Nephron (organoid): ENCODE results near the gene CHD9.

Experiments used
- H3K27ac Mint-ChIP-seq, 3 experiments: 2 replicates each; pipeline ENCODE4 v1.8.0; 2020; ENCODE audit warnings: mixed read lengths in 3 of 3, mild to moderate bottlenecking in 2 of 3, moderate library complexity in 1 of 3
- H3K27me3 Mint-ChIP-seq: 2 replicates; pipeline ENCODE4 v1.8.0; 2021; ENCODE audit warnings: low read depth, mild to moderate bottlenecking, moderate library complexity, mixed read lengths
- H3K36me3 Mint-ChIP-seq: 2 replicates; pipeline ENCODE4 v1.8.0; 2020; ENCODE audit warnings: low read depth, mixed read lengths
- H3K4me1 Mint-ChIP-seq: 2 replicates; pipeline ENCODE4 v1.8.0; 2020; ENCODE audit warnings: mixed read lengths
- H3K4me3 Mint-ChIP-seq, 3 experiments: 2 replicates each; pipeline ENCODE4 v1.8.0; 2020; ENCODE audit warnings: mild to moderate bottlenecking in 3 of 3, mixed read lengths in 3 of 3, moderate library complexity in 2 of 3
- H3K9me3 Mint-ChIP-seq: 2 replicates; pipeline ENCODE4 v1.8.0; 2020; ENCODE audit warnings: mixed read lengths
- TF ChIP-seq, protein P1 (sequence below), 3 experiments: fragments of 200-600 bp; sonication (generic); IDR thresholded peaks; one replicate each; pipeline ENCODE4 v1.5.0; 2021; ENCODE audit warnings: antibody characterized with exemption in 3 of 3; ENCODE audit not compliant: unreplicated experiment in 3 of 3

CHD9 gene

DNA sequence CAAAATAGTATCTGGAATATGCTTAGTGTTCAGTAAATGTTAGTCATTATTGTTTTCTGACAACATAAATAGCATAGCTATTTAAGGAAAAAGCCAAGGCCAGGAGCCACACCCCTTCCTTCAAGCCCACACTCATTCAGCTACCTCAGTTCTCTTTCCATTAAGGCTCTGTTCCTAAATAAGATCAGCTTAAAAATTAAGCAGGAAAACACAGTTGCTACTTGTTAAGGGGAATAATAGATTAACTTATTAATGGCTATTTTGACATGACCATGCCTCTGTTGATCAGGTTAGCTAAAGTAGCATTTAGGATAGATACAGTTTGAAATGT lies 158.1 kb downstream of the CHD9 start:
- H3K36me3 Mint-ChIP-seq: peaks cover 42% of the 10 kb centered on the region
- H3K4me1 Mint-ChIP-seq: peaks cover 47% of the 10 kb centered on the region
- peak overlapping the region; percentile 64 to 66 (median 65) for H3K4me3 Mint-ChIP-seq
- no peaks in the 10 kb centered on the region for H3K9me3 Mint-ChIP-seq
- peak overlapping the region; percentile 10 to 66 (median 48) for H3K27ac Mint-ChIP-seq
- TF ChIP-seq, protein P1, sequence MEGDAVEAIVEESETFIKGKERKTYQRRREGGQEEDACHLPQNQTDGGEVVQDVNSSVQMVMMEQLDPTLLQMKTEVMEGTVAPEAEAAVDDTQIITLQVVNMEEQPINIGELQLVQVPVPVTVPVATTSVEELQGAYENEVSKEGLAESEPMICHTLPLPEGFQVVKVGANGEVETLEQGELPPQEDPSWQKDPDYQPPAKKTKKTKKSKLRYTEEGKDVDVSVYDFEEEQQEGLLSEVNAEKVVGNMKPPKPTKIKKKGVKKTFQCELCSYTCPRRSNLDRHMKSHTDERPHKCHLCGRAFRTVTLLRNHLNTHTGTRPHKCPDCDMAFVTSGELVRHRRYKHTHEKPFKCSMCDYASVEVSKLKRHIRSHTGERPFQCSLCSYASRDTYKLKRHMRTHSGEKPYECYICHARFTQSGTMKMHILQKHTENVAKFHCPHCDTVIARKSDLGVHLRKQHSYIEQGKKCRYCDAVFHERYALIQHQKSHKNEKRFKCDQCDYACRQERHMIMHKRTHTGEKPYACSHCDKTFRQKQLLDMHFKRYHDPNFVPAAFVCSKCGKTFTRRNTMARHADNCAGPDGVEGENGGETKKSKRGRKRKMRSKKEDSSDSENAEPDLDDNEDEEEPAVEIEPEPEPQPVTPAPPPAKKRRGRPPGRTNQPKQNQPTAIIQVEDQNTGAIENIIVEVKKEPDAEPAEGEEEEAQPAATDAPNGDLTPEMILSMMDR (IDR thresholded peaks at IDR 0.05; ENCODE audit: unreplicated experiment in 3 of 3): no peak
- no peaks in the 10 kb centered on the region for H3K27me3 Mint-ChIP-seq

DNA sequence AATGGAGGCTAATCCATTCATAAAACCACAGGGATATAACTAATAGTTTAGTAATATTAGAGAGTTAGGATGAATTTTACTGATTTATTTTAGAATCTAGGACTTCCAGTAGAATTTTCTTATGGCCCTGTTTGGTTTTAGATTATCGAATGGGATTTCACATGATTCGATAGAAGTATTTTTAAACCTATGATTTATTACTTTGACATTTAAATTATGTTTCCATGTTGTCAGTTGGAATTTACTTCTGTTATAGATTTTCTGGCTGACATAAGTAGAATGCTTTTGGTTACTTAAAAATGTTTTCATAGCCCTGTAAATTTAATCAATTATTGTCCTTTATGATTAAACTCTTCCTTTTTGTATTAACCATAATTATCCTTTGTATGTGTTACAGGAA lies 158.8 kb downstream of the CHD9 start:
- no peaks in the 10 kb centered on the region for H3K27me3 Mint-ChIP-seq
- TF ChIP-seq, protein P1 (IDR thresholded peaks at IDR 0.05; ENCODE audit: unreplicated experiment in 3 of 3): no peak
- H3K4me1 Mint-ChIP-seq: peaks cover 40% of the 10 kb centered on the region
- no peaks in the 10 kb centered on the region for H3K9me3 Mint-ChIP-seq
- H3K4me3 Mint-ChIP-seq: peak overlapping the region; percentile 64 to 66 (median 65)
- H3K27ac Mint-ChIP-seq: peak overlapping the region in 2 of 3 experiments; percentile 48 to 66
- H3K36me3 Mint-ChIP-seq: peaks cover 42% of the 10 kb centered on the region

DNA sequence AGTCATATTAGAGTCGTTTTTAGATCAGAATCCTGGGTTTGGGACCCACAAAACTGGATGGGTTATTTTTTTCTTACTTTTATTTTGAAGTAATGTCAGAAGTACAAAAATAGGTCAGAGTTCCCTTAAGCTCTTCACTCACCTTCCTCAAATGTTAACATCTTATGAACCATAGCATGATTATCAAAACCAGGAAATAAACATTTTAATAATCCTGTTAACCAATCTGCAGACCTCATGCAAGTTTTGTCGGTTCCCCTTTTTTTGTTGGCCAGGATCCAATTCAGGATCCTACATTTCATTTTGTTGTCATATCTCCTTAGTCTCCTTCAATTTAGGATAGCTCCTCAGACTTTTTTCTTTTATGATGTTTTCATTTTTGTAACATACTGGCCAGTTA lies 162.0 kb downstream of the CHD9 start:
- peaks cover 30% of the 10 kb centered on the region for H3K4me1 Mint-ChIP-seq

DNA sequence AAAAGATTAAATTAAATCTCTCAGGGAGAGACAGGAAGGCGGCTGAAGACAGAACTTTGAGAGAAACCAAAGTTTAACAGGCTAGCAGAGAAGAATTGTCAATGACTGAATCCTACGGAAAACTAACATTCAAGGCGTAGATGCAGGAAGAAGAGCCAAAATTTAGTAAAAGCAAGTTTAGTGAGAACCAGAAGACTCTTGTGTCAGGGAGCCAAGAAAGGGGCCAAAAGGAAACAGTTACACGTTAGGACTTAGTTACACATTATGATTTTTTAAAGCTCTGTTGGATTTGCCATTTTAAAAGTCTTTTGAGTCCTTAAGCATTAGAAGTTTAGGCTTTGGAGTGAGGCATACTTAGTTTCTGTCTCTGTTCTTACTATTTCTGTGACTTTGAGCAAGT lies 164.6 kb downstream of the CHD9 start:
- Mint-ChIP-seq H3K9me3 (no peaks in the 10 kb centered on the region), H3K27ac (no peak overlapping the region), H3K27me3 (no peaks in the 10 kb centered on the region), H3K36me3 (peaks cover 34% of the 10 kb centered on the region), H3K4me1 (peaks cover 12% of the 10 kb centered on the region), H3K4me3 (no peak overlapping the region)
- TF ChIP-seq, protein P1 (IDR thresholded peaks at IDR 0.05; ENCODE audit: unreplicated experiment in 3 of 3): no peak

More for the DNA sequence above, 162.0 kb downstream of the CHD9 start:
- Mint-ChIP-seq H3K36me3 (peaks cover 33% of the 10 kb centered on the region), H3K27ac (no peak overlapping the region), H3K4me3 (peak overlapping the region in 1 of 3 experiments; percentile 9), H3K9me3 (no peaks in the 10 kb centered on the region), H3K27me3 (no peaks in the 10 kb centered on the region)
- TF ChIP-seq, protein P1 (IDR thresholded peaks at IDR 0.05; ENCODE audit: unreplicated experiment in 3 of 3): no peak

DNA sequence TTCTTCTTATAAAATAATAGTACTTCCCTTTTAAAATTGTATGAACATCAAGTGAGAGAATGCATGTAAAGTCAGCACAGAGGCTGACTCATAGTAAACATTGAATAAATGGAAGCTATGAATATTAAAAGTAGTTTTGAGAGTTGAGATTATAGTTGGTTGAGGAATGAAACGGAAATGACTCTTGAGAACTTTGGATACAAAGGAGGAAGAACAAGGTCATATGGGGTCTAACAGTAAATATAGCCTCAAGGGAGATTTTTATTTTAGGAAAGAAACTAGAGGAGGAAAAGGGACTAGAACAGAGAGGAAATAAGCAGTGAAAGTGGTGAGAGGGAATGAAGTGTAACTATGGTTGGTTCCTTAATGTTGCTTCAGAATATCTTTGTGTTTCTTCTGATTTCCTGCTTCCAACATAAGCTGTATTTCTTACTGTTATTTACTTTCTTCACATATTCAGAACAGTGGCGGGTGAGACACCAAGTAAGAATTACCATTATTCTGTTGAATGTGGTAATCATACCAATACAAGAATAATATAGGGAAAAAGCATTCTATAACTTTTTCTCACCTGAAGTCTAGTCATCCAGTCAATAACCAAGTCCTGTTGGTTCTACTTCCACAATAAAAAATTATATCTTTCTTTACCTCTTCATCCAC lies 165.1 kb downstream of the CHD9 start:
- H3K4me1 Mint-ChIP-seq: peaks cover 12% of the 10 kb centered on the region
- H3K27ac Mint-ChIP-seq: no peak overlapping the region
- H3K9me3 Mint-ChIP-seq: no peaks in the 10 kb centered on the region
- H3K27me3 Mint-ChIP-seq: no peaks in the 10 kb centered on the region
- TF ChIP-seq, protein P1 (IDR thresholded peaks at IDR 0.05; ENCODE audit: unreplicated experiment in 3 of 3): no peak
- H3K36me3 Mint-ChIP-seq: peaks cover 31% of the 10 kb centered on the region
- H3K4me3 Mint-ChIP-seq: no peak overlapping the region

DNA sequence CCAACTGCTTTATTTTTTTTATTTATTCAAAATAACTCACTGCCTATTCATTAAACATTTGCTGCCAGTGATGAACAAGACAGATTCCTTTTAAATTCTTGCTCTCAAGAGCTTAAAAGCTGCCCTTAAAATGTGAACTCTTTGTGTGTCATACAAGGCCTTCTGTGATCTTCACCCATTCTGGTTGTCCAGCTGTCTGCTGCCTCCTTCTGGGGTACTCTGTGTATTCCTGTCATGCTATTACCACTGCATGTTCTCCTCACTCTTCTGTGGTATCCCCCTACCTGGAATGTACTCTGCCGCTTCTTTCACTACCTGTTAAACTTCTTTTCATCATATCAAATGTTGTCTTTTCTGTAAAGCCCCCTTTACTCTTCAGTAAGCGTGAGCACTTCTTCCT lies 165.8 kb downstream of the CHD9 start:
- no peaks in the 10 kb centered on the region for H3K27me3 Mint-ChIP-seq
- peaks cover 6% of the 10 kb centered on the region for H3K4me1 Mint-ChIP-seq
- H3K27ac Mint-ChIP-seq: no peak overlapping the region
- peaks cover 29% of the 10 kb centered on the region for H3K36me3 Mint-ChIP-seq
- H3K4me3 Mint-ChIP-seq: no peak overlapping the region
- TF ChIP-seq, protein P1 (IDR thresholded peaks at IDR 0.05; ENCODE audit: unreplicated experiment in 3 of 3): peak in 1 of 3 experiments; percentile 8
- no peaks in the 10 kb centered on the region for H3K9me3 Mint-ChIP-seq
